GM03348 (cell line): ENCODE results near the gene SHC2.
"Not testable (repeated sequence)": the region's sequence is repeated elsewhere in the genome, so short reads cannot be mapped to it uniquely, and the experiment has no call there.

Experiments used
- DNase-seq: peaks from one replicate; pipeline ENCODE4 v3.0.0; 2012; ENCODE audit warnings: low spot score

The SHC2 gene

GRCh38 chr19:492091-492531 lies 31.3 kb upstream of the SHC2 start:
- no peak for DNase-seq

- DNase-seq: no peak
Observed at GRCh38 chr19:491146-491741, 30.4 kb upstream of the SHC2 start.

- peak; percentile 74 for DNase-seq
Observed at GRCh38 chr19:489418-490196, 28.8 kb upstream of the SHC2 start.

GRCh38 chr19:488505-489417 lies 27.9 kb upstream of the SHC2 start:
- peak; percentile 100 for DNase-seq

- peak; percentile 64 for DNase-seq
Observed at GRCh38 chr19:485583-486236, 24.9 kb upstream of the SHC2 start.

GRCh38 chr19:485077-485476 lies 24.2 kb upstream of the SHC2 start:
- no peak for DNase-seq

GRCh38 chr19:484494-484893 lies 23.7 kb upstream of the SHC2 start:
- DNase-seq: no peak

- no peak for DNase-seq
Observed at GRCh38 chr19:483332-484072, 22.7 kb upstream of the SHC2 start.

GRCh38 chr19:482186-483041 lies 21.6 kb upstream of the SHC2 start:
- no peak for DNase-seq

- DNase-seq: not testable (repeated sequence)
Observed at GRCh38 chr19:481100-481499, 20.3 kb upstream of the SHC2 start.

- DNase-seq: no peak
Observed at GRCh38 chr19:480016-480855, 19.4 kb upstream of the SHC2 start.

- no peak for DNase-seq
Observed at GRCh38 chr19:478976-479375, 18.1 kb upstream of the SHC2 start.

GRCh38 chr19:478236-478903 lies 17.5 kb upstream of the SHC2 start:
- DNase-seq: no peak

- no peak for DNase-seq
Observed at GRCh38 chr19:475360-475759, 14.5 kb upstream of the SHC2 start.

- DNase-seq: no peak
Observed at GRCh38 chr19:474126-475078, 13.6 kb upstream of the SHC2 start.

GRCh38 chr19:472005-472858 lies 11.4 kb upstream of the SHC2 start:
- DNase-seq: no peak

- DNase-seq: no peak
Observed at GRCh38 chr19:470701-471100, 9.9 kb upstream of the SHC2 start.
